ENCODE data around the gene PRKCQ.
"Not testable (repeated sequence)": the region's sequence is repeated elsewhere in the genome, so short reads cannot be mapped to it uniquely, and the experiment has no call there.

PRKCQ gene

GRCh38 chr10:6592080-6592479, 12.0 kb upstream of the PRKCQ start:
- DNase-seq: no peak

DNA sequence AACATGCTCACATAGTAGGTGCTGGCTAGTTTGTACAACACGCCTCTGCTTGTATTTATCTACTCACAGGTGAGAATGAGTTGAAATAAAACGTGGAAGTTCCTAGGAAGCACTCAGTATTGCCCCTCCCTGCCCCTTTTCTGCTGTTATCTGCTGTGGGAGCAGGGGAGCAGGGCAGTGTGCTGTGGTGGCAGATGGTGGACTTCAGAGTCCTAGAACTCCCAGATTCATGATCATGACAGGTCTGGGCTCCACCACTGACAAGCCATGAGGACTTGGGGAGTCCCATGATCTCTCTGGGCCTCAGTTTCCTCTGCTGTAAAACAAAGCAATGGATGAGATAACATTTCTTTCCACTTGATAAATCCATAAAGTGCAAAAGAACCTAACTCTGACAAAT, 11.6 kb upstream of the PRKCQ start:
- DNase-seq: no peak

DNA sequence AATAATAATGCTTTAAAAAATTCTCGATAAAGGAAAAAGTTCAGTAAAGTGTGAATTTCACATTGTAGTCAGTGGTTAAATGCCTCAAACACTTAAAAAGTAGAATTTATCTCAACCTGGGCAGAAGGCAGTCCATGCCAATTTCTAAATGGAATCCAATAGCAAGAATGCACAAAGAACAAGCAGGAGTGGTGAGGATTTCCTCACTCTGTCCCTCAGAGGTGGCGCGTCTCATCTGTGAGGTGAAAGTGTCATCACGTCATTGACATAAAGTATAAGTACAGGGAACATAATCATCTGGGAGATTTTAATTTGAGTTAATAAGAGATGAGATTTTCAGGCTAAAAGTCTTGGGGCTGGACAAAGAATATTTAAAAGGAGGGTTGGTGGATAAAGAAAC, 10.0 kb upstream of the PRKCQ start:
- no peak for DNase-seq

DNA sequence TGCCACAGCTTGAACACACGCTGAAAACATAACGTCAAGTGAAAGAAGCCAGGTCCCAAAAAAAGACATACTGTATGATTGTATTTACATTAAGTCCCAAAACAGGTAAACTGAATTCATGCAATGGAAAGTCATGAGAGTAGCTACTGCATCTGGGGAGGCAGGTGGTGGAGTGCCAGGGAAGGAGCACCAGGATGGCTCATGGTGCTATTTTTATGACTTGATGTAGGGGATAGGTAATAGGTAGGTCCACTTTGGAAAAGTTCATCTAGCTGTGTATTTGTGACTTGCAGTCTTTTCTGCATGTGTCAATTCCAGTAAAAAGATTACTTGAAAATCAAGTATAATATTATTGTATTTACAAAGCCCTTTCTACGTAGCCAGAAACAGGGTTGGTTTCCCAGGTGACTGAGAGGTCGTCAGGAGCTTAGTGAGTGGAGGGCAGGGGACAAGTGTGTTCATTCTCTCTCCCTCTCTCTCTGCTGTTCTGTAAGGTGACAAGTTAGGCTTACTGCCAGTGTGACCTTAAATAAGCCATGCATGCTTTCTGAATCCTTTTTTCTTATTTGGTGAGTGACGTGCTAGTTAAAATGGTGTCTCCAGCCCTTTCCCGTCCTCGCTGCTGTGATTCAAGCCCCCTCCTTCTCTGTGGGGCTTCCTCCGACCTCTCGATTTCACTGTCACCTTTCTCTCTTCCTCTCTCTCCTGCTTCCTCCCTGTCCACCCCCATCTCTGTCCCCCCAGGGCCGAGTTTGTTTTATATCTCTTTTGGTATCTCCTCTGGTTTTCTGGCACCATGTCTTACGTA, 9.4 kb upstream of the PRKCQ start:
- DNase-seq: no peak

- no peak for DNase-seq
These were observed 8.8 kb upstream of the PRKCQ start for GRCh38 chr10:6588845-6589244.

DNA sequence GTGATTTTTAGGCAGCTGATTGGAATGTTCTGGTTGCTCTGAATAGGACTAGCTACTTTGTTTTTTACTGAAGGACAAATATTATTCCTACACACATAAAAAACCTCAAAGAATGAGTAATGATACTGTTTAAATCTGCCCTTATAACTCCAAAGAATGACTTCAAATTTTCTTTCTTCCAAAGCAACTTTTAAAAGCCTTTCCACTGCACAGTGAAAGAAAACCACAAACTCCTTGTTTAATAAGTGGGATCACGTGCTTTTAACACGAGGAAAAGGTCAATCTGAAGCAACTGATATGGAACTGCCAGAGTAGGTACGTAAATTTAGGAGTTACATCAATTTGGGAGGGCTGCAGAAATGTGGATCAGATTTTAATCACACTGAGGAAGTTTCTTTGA, 8.0 kb upstream of the PRKCQ start:
- DNase-seq: no peak

- no peak for DNase-seq
These were observed 6.4 kb upstream of the PRKCQ start for GRCh38 chr10:6586501-6586900.

DNA sequence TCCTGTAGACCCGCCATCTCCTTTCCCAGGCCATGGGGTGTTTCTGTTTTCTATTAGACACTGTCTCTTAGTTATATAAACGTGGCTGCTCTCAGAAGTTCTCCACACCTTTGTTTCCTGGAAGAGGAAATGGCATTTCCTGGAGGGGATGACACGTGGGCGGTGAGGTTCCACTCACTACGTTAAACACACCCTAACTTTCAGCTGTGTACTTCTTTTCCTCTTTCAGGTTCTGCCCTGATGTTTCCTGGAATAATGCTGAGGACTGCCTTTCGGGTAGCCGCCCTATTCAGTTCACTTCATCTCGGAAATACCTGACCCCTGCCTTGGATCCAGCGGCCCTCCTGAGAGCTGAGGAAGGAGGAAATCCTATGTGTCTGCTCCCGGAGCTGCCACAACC, 3.4 kb upstream of the PRKCQ start:
- DNase-seq: no peak

DNA sequence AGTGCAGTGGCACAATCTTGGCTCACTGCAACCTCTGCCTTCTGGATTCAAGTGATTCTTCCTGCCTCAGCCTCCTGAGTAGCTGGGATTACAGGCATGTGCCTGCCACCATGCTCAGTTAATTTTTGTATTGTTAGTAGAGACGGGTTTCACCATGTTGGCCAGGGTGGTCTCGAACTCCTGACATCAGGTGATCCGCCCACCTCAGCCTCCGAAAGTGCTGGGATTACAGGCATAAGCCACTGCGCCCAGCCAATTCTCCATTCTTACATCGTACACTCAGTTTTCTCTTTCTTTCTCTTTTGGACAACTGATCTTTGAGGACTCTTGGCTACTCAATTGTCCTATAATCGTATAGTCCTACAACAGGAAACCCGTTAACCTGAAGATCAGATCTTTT, 2.8 kb upstream of the PRKCQ start:
- DNase-seq: not testable (repeated sequence)

- no peak for DNase-seq
These were observed 2.2 kb upstream of the PRKCQ start for GRCh38 chr10:6582298-6582697.

- DNase-seq: no peak
These were observed 1.7 kb upstream of the PRKCQ start for GRCh38 chr10:6581778-6582228.

- DNase-seq: not testable (repeated sequence)
These were observed 1.1 kb upstream of the PRKCQ start for GRCh38 chr10:6581223-6581622.

DNA sequence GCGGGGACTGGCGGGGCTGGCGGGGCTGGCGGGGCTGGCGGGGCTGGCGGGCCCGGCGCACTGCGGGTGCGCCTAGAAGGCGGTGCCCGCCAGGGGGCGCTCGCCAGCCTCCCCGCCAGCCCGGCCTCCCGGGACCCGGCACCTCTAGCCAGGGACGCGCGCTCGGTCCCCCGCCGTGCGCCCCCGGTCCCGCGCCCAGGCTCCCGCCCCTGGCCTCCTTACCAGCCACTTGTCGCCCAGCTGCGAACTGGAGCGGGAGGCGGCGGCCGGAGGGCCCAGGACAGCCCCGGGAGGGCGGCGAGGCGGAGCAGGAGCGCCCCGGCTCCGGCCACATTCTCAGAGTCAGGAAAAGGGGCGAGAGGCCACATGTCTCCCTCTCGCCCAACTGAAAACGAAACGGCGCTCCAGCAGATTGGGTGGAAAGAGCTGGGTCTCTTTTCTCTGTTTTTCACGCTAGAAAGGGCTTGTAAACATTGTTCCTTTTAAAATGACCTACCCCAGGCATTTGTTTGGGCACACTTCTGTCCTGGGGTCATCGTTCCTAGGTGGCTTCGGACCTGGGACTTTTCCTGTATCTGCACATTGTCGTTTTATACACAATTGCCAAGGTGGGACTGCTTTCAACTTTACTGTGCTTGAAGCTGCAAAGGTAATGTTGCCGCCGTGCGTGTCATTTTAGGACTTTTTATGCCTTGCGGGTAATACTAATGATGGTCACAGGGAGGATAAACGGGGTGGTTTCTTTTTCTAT, 378 bp upstream of the PRKCQ start:
- peak; percentile 0 for DNase-seq

DNA sequence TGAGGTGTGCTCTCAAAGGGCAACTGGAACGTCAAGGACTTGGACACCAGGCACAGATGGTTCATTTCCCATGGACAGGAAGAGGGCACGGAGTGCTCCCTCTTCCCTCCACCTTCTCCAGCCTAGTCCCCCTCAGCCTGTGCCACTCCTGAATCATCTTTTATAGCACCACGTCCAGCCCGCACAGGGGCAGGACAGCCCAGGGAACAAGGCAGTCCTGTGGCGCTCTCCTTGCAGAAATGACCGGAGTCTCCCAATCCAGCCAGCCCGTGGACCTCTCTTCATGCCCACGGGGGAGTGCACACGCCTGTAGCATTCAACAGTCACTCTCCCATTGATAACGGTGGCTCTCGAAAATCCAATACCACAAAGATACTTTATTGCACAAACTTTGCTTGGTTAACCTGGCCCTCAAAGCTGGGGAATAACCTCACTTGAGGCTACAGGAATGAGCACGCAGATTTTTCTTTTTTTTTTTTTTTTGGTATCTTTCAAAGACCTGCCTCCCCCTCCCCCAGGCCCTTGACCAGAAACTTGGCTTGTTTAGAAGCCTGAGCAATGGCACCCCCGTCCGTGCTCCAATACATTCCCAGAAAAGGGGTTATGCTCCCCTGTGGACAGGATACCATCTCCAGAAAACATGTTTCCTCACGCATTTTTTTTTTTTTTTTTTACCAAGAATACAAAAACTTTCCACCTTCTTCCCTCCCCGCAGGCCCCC, 733 bp downstream of the PRKCQ start:
- DNase-seq: no peak

GRCh38 chr10:6578795-6579182, 1.3 kb downstream of the PRKCQ start:
- no peak for DNase-seq

DNA sequence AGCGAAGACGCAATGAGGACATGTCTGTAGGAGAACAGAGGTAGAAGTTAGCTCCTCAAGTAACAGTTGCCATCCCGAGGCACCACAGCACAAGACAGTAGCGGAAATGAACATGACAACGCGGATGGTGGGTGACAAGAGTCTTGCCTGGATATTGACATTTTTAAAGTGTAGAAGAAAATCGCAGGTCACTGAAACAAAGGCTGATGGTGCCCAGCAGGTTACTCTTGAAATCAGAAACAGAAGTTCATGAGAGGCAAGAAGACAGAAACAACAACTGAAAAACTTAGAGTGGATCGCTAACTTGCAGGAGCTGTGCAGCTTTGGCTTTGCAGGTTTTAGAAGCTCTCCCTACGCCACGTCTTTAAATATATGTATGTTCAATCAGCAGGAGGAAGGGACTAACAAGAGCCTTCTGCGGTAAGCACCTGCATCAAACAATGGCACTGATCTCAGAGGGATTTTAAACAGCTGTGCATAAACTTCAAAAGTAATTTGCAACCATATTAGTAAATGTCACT, 1.8 kb downstream of the PRKCQ start:
- DNase-seq: no peak

DNA sequence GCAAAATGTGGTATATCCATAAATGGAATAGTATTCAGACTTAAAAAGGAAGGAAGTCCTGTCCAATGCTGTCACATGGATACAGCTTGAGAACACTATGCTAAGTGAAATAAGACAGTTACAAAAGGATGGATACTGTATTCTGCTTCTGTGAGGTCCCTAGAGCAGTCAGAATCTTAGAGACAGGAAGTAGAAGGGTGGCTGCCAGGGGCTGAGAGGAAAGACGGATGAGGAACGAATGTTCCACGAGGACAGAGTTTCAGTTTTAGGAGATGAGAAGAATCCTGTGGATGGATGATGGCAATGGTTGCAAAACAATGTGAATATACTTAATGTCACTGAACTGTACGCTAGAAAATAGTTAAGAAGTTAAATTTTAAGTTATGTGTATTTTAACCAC, 3.8 kb downstream of the PRKCQ start:
- DNase-seq: no peak

GRCh38 chr10:6574664-6575176, 5.4 kb downstream of the PRKCQ start:
- DNase-seq: no peak

- no peak for DNase-seq
These were observed 9.2 kb downstream of the PRKCQ start for GRCh38 chr10:6570893-6571292.

- DNase-seq: no peak
These were observed 10.8 kb downstream of the PRKCQ start for GRCh38 chr10:6569259-6569658.

DNA sequence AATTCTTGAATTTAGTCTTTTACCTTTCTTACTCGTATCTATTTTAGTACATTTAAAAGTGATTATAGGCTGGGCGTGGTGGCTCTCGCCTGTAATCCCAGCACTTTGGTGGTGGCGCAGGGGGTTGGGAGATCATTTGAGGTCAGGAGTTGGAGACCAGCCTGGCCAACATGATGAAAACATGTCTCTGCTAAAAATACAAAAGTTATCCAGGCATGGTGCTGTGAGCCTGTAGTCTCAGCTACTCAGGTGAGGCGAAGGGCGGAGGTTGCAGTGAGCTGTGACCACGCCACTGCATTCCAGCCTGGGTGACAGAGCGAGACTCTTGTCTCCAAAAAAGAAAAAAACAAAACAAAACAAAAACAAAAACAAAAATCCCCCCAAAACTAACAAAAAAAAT, 12.2 kb downstream of the PRKCQ start:
- no peak for DNase-seq

DNA sequence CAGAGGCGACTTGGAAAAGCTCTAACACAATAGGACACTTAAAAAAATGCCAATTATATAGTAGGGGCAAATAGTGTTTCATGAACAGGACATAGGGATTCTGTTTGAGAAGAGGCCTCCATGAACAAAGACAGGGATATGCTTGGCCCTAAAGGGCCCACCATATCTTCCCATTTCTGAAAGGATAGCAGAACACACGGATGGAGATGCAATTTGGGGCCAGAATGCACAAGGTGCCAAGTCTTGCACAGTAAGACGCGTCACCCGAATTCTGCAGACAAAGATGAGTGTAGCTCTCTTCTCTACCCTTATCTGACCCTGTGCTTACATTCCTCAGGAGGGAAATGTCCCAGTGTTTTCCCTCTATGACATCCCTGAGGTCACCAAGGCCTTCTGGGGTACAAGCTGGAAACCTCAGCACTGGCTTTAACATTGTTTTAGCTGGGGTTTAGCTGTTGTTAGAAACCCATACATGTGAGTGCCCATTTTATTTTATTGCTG, 12.8 kb downstream of the PRKCQ start:
- no peak for DNase-seq

GRCh38 chr10:6565588-6565987, 14.5 kb downstream of the PRKCQ start:
- DNase-seq: no peak
